Thoracic aorta (tissue), 2 donors: ENCODE results near the gene PDE4D. TPM values are rescaled to one million over a fixed set of nuclear protein-coding genes. Genes with fewer than 3 reads are reported as not detected.

ENCODE experiments used
- ATAC-seq: fragments of 150-250 bp; one replicate; pipeline ENCODE4 v1.8.0; 2017; ENCODE audit warnings: low read depth; ENCODE audit not compliant: insufficient number of reproducible peaks, low FRiP score
- DNase-seq: peaks from one replicate; pipeline ENCODE4 v3.0.0-alpha.2; 2020; ENCODE audit warnings: low spot score
- H3K27ac ChIP-seq, 2 donors: fragments of 200-600 bp; sonication (generic); 1 replicate in 1 of 2; 2 replicates in 1 of 2; pipeline ENCODE4 v1.5.1; 2016; ENCODE audit warnings: mild to moderate bottlenecking in 2 of 2, moderate library complexity in 2 of 2
- H3K27me3 ChIP-seq: fragments of 200-600 bp; sonication (generic); replicated peaks from 2 replicates; pipeline ENCODE4 v1.6.0; 2016; ENCODE audit warnings: mild to moderate bottlenecking; ENCODE audit not compliant: insufficient read depth
- H3K36me3 ChIP-seq: fragments of 200-600 bp; sonication (generic); one replicate; pipeline ENCODE4 v1.5.1; 2016
- H3K4me1 ChIP-seq, 2 donors: fragments of 200-600 bp; sonication (generic); 1 replicate in 1 of 2; 2 replicates in 1 of 2; pipeline versions ENCODE4 v1.5.1 to v1.6.0; 2016; ENCODE audit warnings: low read depth in 2 of 2, mild to moderate bottlenecking in 1 of 2; ENCODE audit not compliant: control insufficient read depth in 1 of 2
- H3K4me3 ChIP-seq: fragments of 200-600 bp; sonication (generic); 2 replicates; pipeline ENCODE4 v1.5.1; 2016; ENCODE audit warnings: mild to moderate bottlenecking
- H3K9me3 ChIP-seq: fragments of 200-600 bp; sonication (generic); 2 replicates; pipeline ENCODE4 v1.5.1; 2016
- CTCF ChIP-seq: fragments of 200-600 bp; sonication (generic); IDR thresholded peaks from one replicate; pipeline ENCODE4 v1.5.1; 2019; ENCODE audit warnings: antibody characterized with exemption
- total RNA-seq, 2 donors: library from RNA; depleted of rRNA; stranded (reverse); fragments of >200 nt; gene quantifications; one replicate each; pipeline versions ENCODE4 v1.1.0 to v1.2.3, GENCODE V29; 2016

The PDE4D gene
- total RNA-seq, 2 donors from 2014 or later, result 34.0 to 85.8 TPM

GRCh38 chr5:59371525-59372127, 521.9 kb downstream of the PDE4D start:
- no peak for TF ChIP-seq CTCF
- Histone ChIP-seq H3K4me3 (no peak overlapping the region), H3K4me1 (no peaks in the 10 kb centered on the region), H3K9me3 (peaks cover 3% of the 10 kb centered on the region), H3K36me3 (no peaks in the 10 kb centered on the region), H3K27ac (no peak overlapping the region), H3K27me3 (no peaks in the 10 kb centered on the region)
- DNase-seq, result no peak
- ATAC-seq, result no peak

GRCh38 chr5:59368951-59369350, 524.6 kb downstream of the PDE4D start:
- Histone ChIP-seq H3K9me3 (peaks cover under 1% of the 10 kb centered on the region), H3K27ac (no peak overlapping the region), H3K4me3 (no peak overlapping the region), H3K36me3 (no peaks in the 10 kb centered on the region), H3K27me3 (no peaks in the 10 kb centered on the region), H3K4me1 (no peaks in the 10 kb centered on the region)
- ATAC-seq (no peak), DNase-seq (no peak)
- TF ChIP-seq CTCF, result no peak

- Histone ChIP-seq H3K9me3 (no peaks in the 10 kb centered on the region), H3K4me1 (no peaks in the 10 kb centered on the region), H3K4me3 (no peak overlapping the region), H3K36me3 (no peaks in the 10 kb centered on the region), H3K27me3 (no peaks in the 10 kb centered on the region), H3K27ac (no peak overlapping the region)
- TF ChIP-seq CTCF, result peak; percentile 53
- ATAC-seq, result no peak
- no peak for DNase-seq
Observed at GRCh38 chr5:59367791-59368394, 525.6 kb downstream of the PDE4D start.

GRCh38 chr5:59366784-59367183, 526.7 kb downstream of the PDE4D start:
- Histone ChIP-seq H3K27ac (no peak overlapping the region), H3K9me3 (no peaks in the 10 kb centered on the region), H3K4me1 (no peaks in the 10 kb centered on the region), H3K4me3 (no peak overlapping the region), H3K36me3 (no peaks in the 10 kb centered on the region), H3K27me3 (no peaks in the 10 kb centered on the region)
- no peak for TF ChIP-seq CTCF
- ATAC-seq (no peak), DNase-seq (no peak)

- no peak overlapping the region for H3K4me3 ChIP-seq
- H3K27ac ChIP-seq, result no peak overlapping the region
- no peaks in the 10 kb centered on the region for H3K4me1 ChIP-seq
- H3K27me3 ChIP-seq, result no peaks in the 10 kb centered on the region
- DNase-seq, result no peak
- no peaks in the 10 kb centered on the region for H3K36me3 ChIP-seq
- no peaks in the 10 kb centered on the region for H3K9me3 ChIP-seq
- no peak for ATAC-seq
- TF ChIP-seq CTCF, result no peak
Observed at GRCh38 chr5:59362438-59362837, 531.1 kb downstream of the PDE4D start.
